GM12872 (cell line): ENCODE measurements around the gene DEFB114.

Source experiments
- CTCF ChIP-seq: IDR thresholded peaks from 3 replicates; pipeline ENCODE4 v1.5.1; 2011; ENCODE audit warnings: low read depth, mild to moderate bottlenecking, low read length, moderate library complexity; ENCODE audit not compliant: insufficient read depth

Gene DEFB114

DNA sequence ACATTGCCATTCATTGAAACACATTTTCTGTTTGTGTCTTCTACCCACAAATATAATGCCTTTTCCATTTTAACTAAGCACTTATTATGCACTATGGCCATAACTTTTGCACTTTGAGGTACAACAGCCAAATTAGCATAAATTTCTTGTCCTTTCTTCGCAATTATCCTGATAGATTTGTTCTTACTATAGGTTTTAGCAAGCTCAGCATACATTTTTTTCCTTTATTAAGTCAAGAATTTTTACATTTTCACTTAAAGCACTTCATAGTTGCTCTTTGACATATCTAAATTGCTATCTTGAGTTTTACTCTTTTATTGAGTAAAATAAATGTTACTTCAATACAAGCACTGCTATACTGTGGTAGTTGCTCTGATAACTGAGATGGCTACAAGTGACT, 5.8 kb downstream of the DEFB114 start:
- TF ChIP-seq CTCF = no peak

DNA sequence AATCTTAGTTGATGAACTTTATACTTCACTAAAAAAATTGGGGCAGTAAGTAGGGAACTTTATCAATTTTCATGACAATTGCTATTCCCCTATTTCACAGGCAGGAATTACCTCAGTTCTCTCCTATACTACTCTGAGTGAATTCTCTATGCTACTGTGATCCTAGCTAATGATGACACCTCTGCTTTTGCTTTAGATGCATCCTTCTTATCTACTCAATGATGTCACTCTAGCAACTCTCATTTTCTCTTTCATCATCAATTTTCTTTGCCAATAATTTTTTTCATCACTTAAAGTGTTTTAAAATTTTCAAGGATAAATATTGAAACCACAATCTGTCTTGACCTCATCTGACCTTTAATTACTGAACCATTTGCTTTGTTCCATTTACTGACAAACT, 8.1 kb downstream of the DEFB114 start:
- no peak for TF ChIP-seq CTCF

GRCh38 chr6:49951926-49952325, 12.0 kb downstream of the DEFB114 start:
- TF ChIP-seq CTCF = no peak

GRCh38 chr6:49950415-49950751, 13.6 kb downstream of the DEFB114 start:
- TF ChIP-seq CTCF = no peak

- TF ChIP-seq CTCF = no peak
Measured at GRCh38 chr6:49949062-49949461, 14.9 kb downstream of the DEFB114 start.

DNA sequence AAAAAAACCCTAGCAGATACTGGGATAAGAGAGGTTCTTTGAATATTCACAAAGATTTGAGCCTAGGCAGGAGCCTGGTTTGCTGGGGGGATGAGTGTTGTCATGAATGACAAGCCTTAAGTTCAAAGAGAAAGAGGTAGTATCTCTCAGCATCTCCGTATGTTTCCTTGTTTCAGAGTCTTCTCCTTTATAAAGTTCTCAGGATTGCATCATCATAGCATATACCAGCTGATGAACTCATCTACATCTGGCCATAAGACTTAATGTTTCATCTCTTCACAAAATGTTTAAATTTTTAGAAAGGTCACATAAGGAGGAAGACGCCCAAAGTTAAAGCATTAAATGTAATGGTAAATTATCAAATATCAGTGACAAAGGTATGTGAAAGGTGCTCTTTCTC, 17.1 kb downstream of the DEFB114 start:
- no peak for TF ChIP-seq CTCF

DNA sequence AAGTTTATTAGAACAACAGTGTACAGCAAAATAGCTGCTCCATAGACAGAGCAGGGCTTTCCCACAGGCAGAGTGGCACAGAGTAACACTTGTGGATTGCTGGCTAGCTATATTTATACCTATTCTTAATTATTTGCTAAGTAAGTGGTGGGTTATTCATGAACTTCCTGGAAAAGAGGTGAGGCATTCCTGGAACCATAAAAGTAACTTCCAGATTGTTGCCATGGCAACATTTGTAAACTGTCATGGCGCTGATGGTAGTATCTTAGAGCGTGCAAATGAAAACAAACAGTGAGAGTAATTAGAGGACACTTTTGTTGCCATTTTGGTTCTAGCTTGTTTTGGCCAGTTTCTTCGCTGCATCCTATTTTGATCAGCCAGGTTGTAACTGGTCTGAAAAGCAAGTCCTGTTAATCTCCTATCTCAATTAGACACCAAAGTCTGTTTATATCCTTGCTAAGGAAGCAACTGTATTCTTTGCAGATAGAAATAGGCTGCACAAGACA, 23.9 kb downstream of the DEFB114 start:
- TF ChIP-seq CTCF = no peak

GRCh38 chr6:49937811-49938210, 26.2 kb downstream of the DEFB114 start:
- TF ChIP-seq CTCF = no peak
